Esophagus muscularis mucosa (tissue), 4 donors: ENCODE results near the gene SLC38A8.

ENCODE experiments used
- EP300 ChIP-seq: sonication (generic); formaldehyde crosslinking; IDR thresholded peaks from one replicate; pipeline ENCODE4 v1.6.1; 2017; ENCODE audit warnings: antibody characterized with exemption
- POLR2A ChIP-seq: fragments of 450-650 bp; IDR thresholded peaks from one replicate; pipeline ENCODE4 v1.6.1; 2017; ENCODE audit warnings: antibody characterized with exemption, moderate library complexity, mild to moderate bottlenecking, low read depth
- POLR2AphosphoS5 ChIP-seq, 2 donors: sonication (generic); formaldehyde crosslinking; IDR thresholded peaks; one replicate each; pipeline ENCODE4 v1.6.1; 2017; ENCODE audit warnings: antibody characterized with exemption in 2 of 2
- TF ChIP-seq, protein P1 (sequence below), 3 experiments: fragments of 200-600 bp in 2 of 3; fragments of 450-650 bp in 1 of 3; sonication (generic) in 2 of 3; IDR thresholded peaks; one replicate each; pipeline ENCODE4 v1.5.1; 2017 to 2019; ENCODE audit warnings: antibody characterized with exemption in 3 of 3, mild to moderate bottlenecking in 2 of 3, moderate library complexity in 1 of 3

DNA sequence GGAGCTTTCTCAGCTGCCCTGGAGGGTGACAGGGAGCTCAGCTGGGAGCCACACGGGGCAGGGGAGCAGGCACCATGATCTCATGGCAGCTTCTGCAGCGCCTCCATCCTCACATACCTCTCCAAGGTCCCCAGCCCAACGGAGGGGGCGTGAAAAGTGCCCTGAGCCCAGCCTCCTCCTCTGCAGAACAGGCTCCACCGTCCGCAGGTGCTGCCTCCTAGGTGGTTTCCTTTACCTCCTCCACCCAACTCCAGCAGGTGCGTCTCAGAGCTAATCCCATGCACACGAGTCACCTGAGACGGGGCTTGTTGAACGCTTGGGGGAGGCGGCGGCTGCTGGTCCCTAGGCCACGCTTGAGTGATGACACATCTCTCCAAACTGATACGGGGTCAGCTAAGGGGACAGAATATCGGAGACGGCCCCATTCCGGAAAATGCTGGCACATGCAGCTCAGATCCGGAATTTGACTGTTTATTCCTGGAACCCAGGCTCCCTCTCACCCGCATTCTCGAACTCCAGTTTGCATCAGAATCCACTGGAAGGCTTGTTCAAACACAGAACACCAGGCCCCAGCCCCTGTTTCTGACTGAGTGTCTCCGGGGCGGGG lies 387 bp upstream of the SLC38A8 start:
- TF ChIP-seq, protein P1, sequence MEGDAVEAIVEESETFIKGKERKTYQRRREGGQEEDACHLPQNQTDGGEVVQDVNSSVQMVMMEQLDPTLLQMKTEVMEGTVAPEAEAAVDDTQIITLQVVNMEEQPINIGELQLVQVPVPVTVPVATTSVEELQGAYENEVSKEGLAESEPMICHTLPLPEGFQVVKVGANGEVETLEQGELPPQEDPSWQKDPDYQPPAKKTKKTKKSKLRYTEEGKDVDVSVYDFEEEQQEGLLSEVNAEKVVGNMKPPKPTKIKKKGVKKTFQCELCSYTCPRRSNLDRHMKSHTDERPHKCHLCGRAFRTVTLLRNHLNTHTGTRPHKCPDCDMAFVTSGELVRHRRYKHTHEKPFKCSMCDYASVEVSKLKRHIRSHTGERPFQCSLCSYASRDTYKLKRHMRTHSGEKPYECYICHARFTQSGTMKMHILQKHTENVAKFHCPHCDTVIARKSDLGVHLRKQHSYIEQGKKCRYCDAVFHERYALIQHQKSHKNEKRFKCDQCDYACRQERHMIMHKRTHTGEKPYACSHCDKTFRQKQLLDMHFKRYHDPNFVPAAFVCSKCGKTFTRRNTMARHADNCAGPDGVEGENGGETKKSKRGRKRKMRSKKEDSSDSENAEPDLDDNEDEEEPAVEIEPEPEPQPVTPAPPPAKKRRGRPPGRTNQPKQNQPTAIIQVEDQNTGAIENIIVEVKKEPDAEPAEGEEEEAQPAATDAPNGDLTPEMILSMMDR (IDR thresholded peaks at IDR 0.05), result no peak
- TF ChIP-seq POLR2A (no peak), EP300 (no peak), POLR2AphosphoS5 (IDR thresholded peaks at IDR 0.05) (no peak)
